HepG2 (cell line): ENCODE results near the gene FOSL2. TPM values are rescaled to one million over a fixed set of nuclear protein-coding genes. Genes with fewer than 3 reads are reported as not detected.

ENCODE experiments used
- ATAC-seq: fragments of 200-7000 bp; cut with Tn5 transposase; 3 replicates; pipeline ENCODE4 v1.9.1; 2020; ENCODE audit warnings: mild to moderate bottlenecking, moderate library complexity
- BruUV-seq: library from RNA; stranded (reverse); fragments of 400-500 nt; replicated peaks from 2 replicates; lab custom pipeline; 2021; lab: Mats Ljungman, UMichigan
- CTCF ChIA-PET: fragments of 300-600 bp; formaldehyde crosslinking; extraction: SDS; loops from one replicate; lab custom pipeline; 2021; ENCODE audit warnings: low total read pairs, inconsistent platforms, low intra/inter-chr PET ratio; lab: Yijun Ruan, JAX
- POLR2A ChIA-PET: fragments of 350-600 bp; sonication (Branson Sonifier 250); formaldehyde crosslinking; loops from one replicate; lab custom pipeline; 2020; ENCODE audit warnings: antibody characterized with exemption, inconsistent platforms; lab: Yijun Ruan, JAX
- DNase-seq: peaks from one replicate; pipeline ENCODE4 v3.0.0-alpha.2; 2015; ENCODE audit warnings: low spot score
- FAIRE-seq: peaks from 3 replicates; lab custom pipeline; 2011; peaks lifted over from hg19 to GRCh38; lab: Jason Lieb, UNC
- H2AFZ ChIP-seq: one replicate; pipeline ENCODE4 v1.6.1; 2011; ENCODE audit warnings: low read length, inconsistent platforms
- H3K27ac ChIP-seq: fragments of 300-600 bp; 3 replicates; pipeline ENCODE4 v1.8.0; 2011; ENCODE audit warnings: mixed run types, mild to moderate bottlenecking, mixed read lengths, low read length, inconsistent platforms; ENCODE audit not compliant: insufficient read depth; ENCODE audit errors: extremely low read length
- H3K27me3 ChIP-seq, 2 experiments: fragments of 200-600 bp in 1 of 2; 2 replicates in 1 of 2; 3 replicates in 1 of 2; pipeline versions ENCODE4 v1.6.0 to v1.8.0; 2011; ENCODE audit warnings: low read length in 2 of 2, mild to moderate bottlenecking in 2 of 2, moderate library complexity in 2 of 2, inconsistent platforms in 1 of 2; ENCODE audit not compliant: insufficient read depth in 2 of 2, control insufficient read depth in 1 of 2
- H3K36me3 ChIP-seq, 2 experiments: fragments of 200-600 bp in 1 of 2; replicated peaks in 1 of 2; 2 replicates in 1 of 2; 3 replicates in 1 of 2; pipeline versions ENCODE4 v1.5.1 to v1.8.0; 2011; ENCODE audit warnings: low read length in 2 of 2, inconsistent platforms in 1 of 2; ENCODE audit not compliant: insufficient read depth in 2 of 2, control insufficient read depth in 1 of 2
- H3K4me1 ChIP-seq: 2 replicates; pipeline ENCODE4 v1.5.1; 2012; ENCODE audit warnings: low read length, inconsistent platforms; ENCODE audit not compliant: insufficient read depth
- H3K4me2 ChIP-seq: 2 replicates; pipeline ENCODE4 v1.6.0; 2011; ENCODE audit warnings: low read depth, low read length, inconsistent platforms
- H3K4me3 ChIP-seq, 3 experiments: fragments of 200-600 bp in 1 of 3; sonication (generic), shearing (Covaris generic) in 1 of 3; replicated peaks in 1 of 3; 2 replicates each; pipeline ENCODE4 v1.5.1; 2011 to 2016; ENCODE audit warnings: low read length in 3 of 3, inconsistent platforms in 2 of 3, low read depth in 2 of 3, mild to moderate bottlenecking in 2 of 3, control low read depth in 1 of 3, mixed read lengths in 1 of 3; ENCODE audit not compliant: insufficient read depth in 1 of 3
- H3K79me2 ChIP-seq: one replicate; pipeline ENCODE4 v1.6.1; 2011; ENCODE audit warnings: low read length, inconsistent platforms; ENCODE audit not compliant: insufficient read depth
- H3K9ac ChIP-seq: 2 replicates; pipeline ENCODE4 v1.6.0; 2011; ENCODE audit warnings: mild to moderate bottlenecking, low read depth, low read length, inconsistent platforms; ENCODE audit not compliant: insufficient read depth
- H3K9me3 ChIP-seq: 2 replicates; pipeline ENCODE4 v1.5.1; 2012; ENCODE audit warnings: mild to moderate bottlenecking, low read length
- H4K20me1 ChIP-seq: 2 replicates; pipeline ENCODE4 v1.6.0; 2011; ENCODE audit warnings: inconsistent platforms, mild to moderate bottlenecking, low read length, moderate library complexity; ENCODE audit not compliant: insufficient read depth
- ADNP ChIP-seq: sonication (generic); formaldehyde crosslinking; IDR thresholded peaks from 2 replicates; pipeline ENCODE4 v1.4.0; 2020; ENCODE audit warnings: missing genetic modification reagents
- ARNTL ChIP-seq: sonication (generic); formaldehyde crosslinking; IDR thresholded peaks from 2 replicates; pipeline ENCODE4 v1.4.0; 2020; ENCODE audit warnings: mild to moderate bottlenecking, missing genetic modification reagents
- HNF4A ChIP-seq: sonication (generic); formaldehyde crosslinking; IDR thresholded peaks from 2 replicates; pipeline ENCODE4 v1.4.0; 2020; ENCODE audit warnings: missing genetic modification reagents
- IRX3 ChIP-seq: sonication (generic); formaldehyde crosslinking; IDR thresholded peaks from 2 replicates; pipeline ENCODE4 v1.8.1; 2023; ENCODE audit warnings: mild to moderate bottlenecking, low read depth, missing genetic modification reagents, borderline replicate concordance
- MTA1 ChIP-seq: sonication (generic); formaldehyde crosslinking; IDR thresholded peaks from 2 replicates; pipeline ENCODE4 v1.4.0; 2020; ENCODE audit warnings: missing genetic modification reagents, mild to moderate bottlenecking, borderline replicate concordance
- PLRG1 ChIP-seq: fragments of 450-650 bp; conservative IDR thresholded peaks from 2 replicates; pipeline ENCODE4 v1.6.1; 2016
- PRPF4 ChIP-seq: fragments of 200-400 bp; formaldehyde crosslinking; IDR thresholded peaks from 2 replicates; pipeline ENCODE4 v1.6.1; 2016; ENCODE audit warnings: low read length, low read depth; ENCODE audit not compliant: poor library complexity, severe bottlenecking
- SIN3A ChIP-seq: IDR thresholded peaks from 2 replicates; pipeline ENCODE4 v1.6.1; 2011; ENCODE audit warnings: low read depth, mild to moderate bottlenecking, control low read depth, low read length, borderline replicate concordance
- SMYD3 ChIP-seq: sonication (generic); formaldehyde crosslinking; IDR thresholded peaks from 2 replicates; pipeline ENCODE4 v1.8.1; 2023; ENCODE audit warnings: mild to moderate bottlenecking, missing genetic modification reagents
- STAT6 ChIP-seq: sonication (generic); formaldehyde crosslinking; IDR thresholded peaks from 2 replicates; pipeline ENCODE4 v1.4.0; 2020; ENCODE audit warnings: missing genetic modification reagents, mild to moderate bottlenecking, borderline replicate concordance
- ZBTB1 ChIP-seq: sonication (generic); formaldehyde crosslinking; IDR thresholded peaks from 2 replicates; pipeline ENCODE4 v1.4.0; 2020; ENCODE audit warnings: missing genetic modification reagents, borderline replicate concordance
- ZBTB37 ChIP-seq: sonication (generic); formaldehyde crosslinking; IDR thresholded peaks from 2 replicates; pipeline ENCODE4 v1.4.0; 2020; ENCODE audit warnings: mild to moderate bottlenecking, missing genetic modification reagents
- ZNF3 ChIP-seq: IDR thresholded peaks from 2 replicates; pipeline ENCODE4 v1.7.0; 2017; ENCODE audit warnings: inconsistent platforms
- ZNF773 ChIP-seq: sonication (generic); formaldehyde crosslinking; IDR thresholded peaks from 2 replicates; pipeline ENCODE4 v1.4.0; 2020; ENCODE audit warnings: missing genetic modification reagents, borderline replicate concordance
- ZNF776 ChIP-seq: sonication (generic); formaldehyde crosslinking; IDR thresholded peaks from 2 replicates; pipeline ENCODE4 v1.4.0; 2020; ENCODE audit warnings: mild to moderate bottlenecking, missing genetic modification reagents
- WGBS: methylation state at CpG from one replicate; pipeline ENCODE4 v1.1.6; 2017; ENCODE audit warnings: low lambda C conversion rate; 5-methylcytosine and 5-hydroxymethylcytosine counted together
- in situ Hi-C: cut with HindIII; loops from 2 replicates; pipeline ENCODE4 v1.10.0; 2017; ENCODE audit warnings: low pct_unique_long_range_greater_than_20kb; ENCODE audit not compliant: extremely low pct_ligation_motif_present
- intact Hi-C: fragments of 100-400 bp; cut with micrococcal nuclease; formaldehyde crosslinking; loops from one replicate; pipeline ENCODE4 v1.10.0; 2022; ENCODE audit not compliant: unreplicated experiment
- polyA plus RNA-seq, 8 experiments: library from polyadenylated mRNA; depleted of rRNA in 3 of 8; stranded (reverse) in 7 of 8; unstranded in 1 of 8; fragments of >200 nt; fragmentation: Illumina TruSeq in 4 of 8; extraction: Trizol in 4 of 8; gene quantifications; 2 replicates each; pipeline versions ENCODE4 v1.2.1 to v1.2.3, GENCODE V29; 2011 to 2016; ENCODE audit warnings: low read depth in 4 of 8, missing spikeins in 1 of 8, mixed read lengths in 1 of 8; ENCODE audit not compliant: insufficient read depth in 1 of 8
- total RNA-seq, 5 experiments: library from RNA; depleted of rRNA; stranded (reverse); fragments of >200 nt; fragmentation: Illumina TruSeq; extraction: Trizol; gene quantifications; 2 replicates each; pipeline ENCODE4 v1.2.3, GENCODE V29; 2016; ENCODE audit warnings: low read depth in 1 of 5
- TF ChIP-seq, protein P1 (sequence below): sonication (generic); formaldehyde crosslinking; IDR thresholded peaks from 2 replicates; pipeline ENCODE4 v1.4.0; 2020; ENCODE audit warnings: missing genetic modification reagents, borderline replicate concordance
- TF ChIP-seq, protein P2 (sequence below): sonication (generic); formaldehyde crosslinking; IDR thresholded peaks from 2 replicates; pipeline ENCODE4 v1.8.0; 2022; ENCODE audit warnings: missing genetic modification reagents, mild to moderate bottlenecking, moderate library complexity, borderline replicate concordance

Gene FOSL2
- total and polyA plus RNA-seq, 2 of the 13 experiments (the other 11 are each of a cell fraction or from before 2014, with no cell fraction given), result 3.4 to 18.1 TPM

GRCh38 chr2:28444956-28445355 lies 52.3 kb downstream of the FOSL2 start:
- in situ Hi-C loops, result no loop called here
- DNase-seq (no peak), ATAC-seq (no peak), FAIRE-seq (no peak)
- WGBS, result 28% methylated on average over 4 of the region's 4 CpGs
- Histone ChIP-seq H3K4me1 (no peaks in the 10 kb centered on the region), H3K36me3 (no peaks in the 10 kb centered on the region), H3K9me3 (no peaks in the 10 kb centered on the region), H3K4me2 (no peak overlapping the region), H2AFZ (no peak overlapping the region), H3K27me3 (peaks cover 0 to 22% of the 10 kb centered on the region in 2 experiments; a peak in 3 of 5 replicates), H3K27ac (no peak overlapping the region), H3K9ac (no peak overlapping the region), H3K79me2 (no peaks in the 10 kb centered on the region), H4K20me1 (no peaks in the 10 kb centered on the region), H3K4me3 (no peak overlapping the region)
- intact Hi-C loops, result no loop called here
- CTCF ChIA-PET, result no interaction called here
- POLR2A ChIA-PET, result no interaction called here
- BruUV-seq, result no TSS peak
- TF ChIP-seq, protein P1, sequence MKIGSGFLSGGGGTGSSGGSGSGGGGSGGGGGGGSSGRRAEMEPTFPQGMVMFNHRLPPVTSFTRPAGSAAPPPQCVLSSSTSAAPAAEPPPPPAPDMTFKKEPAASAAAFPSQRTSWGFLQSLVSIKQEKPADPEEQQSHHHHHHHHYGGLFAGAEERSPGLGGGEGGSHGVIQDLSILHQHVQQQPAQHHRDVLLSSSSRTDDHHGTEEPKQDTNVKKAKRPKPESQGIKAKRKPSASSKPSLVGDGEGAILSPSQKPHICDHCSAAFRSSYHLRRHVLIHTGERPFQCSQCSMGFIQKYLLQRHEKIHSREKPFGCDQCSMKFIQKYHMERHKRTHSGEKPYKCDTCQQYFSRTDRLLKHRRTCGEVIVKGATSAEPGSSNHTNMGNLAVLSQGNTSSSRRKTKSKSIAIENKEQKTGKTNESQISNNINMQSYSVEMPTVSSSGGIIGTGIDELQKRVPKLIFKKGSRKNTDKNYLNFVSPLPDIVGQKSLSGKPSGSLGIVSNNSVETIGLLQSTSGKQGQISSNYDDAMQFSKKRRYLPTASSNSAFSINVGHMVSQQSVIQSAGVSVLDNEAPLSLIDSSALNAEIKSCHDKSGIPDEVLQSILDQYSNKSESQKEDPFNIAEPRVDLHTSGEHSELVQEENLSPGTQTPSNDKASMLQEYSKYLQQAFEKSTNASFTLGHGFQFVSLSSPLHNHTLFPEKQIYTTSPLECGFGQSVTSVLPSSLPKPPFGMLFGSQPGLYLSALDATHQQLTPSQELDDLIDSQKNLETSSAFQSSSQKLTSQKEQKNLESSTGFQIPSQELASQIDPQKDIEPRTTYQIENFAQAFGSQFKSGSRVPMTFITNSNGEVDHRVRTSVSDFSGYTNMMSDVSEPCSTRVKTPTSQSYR (CRISPR knock-in tag), result no peak
- TF ChIP-seq SMYD3, result no peak
- no peak for TF ChIP-seq ZBTB1 (CRISPR knock-in tag)
- no peak for TF ChIP-seq PRPF4
- no peak for TF ChIP-seq ZNF773 (CRISPR knock-in tag)
- TF ChIP-seq ZNF776, result no peak
- TF ChIP-seq SIN3A, result no peak
- no peak for TF ChIP-seq STAT6 (CRISPR knock-in tag)
- no peak for TF ChIP-seq PLRG1
- no peak for TF ChIP-seq ZBTB37 (CRISPR knock-in tag)
- TF ChIP-seq ARNTL (CRISPR knock-in tag), result no peak
- TF ChIP-seq HNF4A, result no peak
- TF ChIP-seq ZNF3, result no peak
- TF ChIP-seq MTA1 (CRISPR knock-in tag), result no peak
- no peak for TF ChIP-seq IRX3 (CRISPR knock-in tag)
- TF ChIP-seq, protein P2, sequence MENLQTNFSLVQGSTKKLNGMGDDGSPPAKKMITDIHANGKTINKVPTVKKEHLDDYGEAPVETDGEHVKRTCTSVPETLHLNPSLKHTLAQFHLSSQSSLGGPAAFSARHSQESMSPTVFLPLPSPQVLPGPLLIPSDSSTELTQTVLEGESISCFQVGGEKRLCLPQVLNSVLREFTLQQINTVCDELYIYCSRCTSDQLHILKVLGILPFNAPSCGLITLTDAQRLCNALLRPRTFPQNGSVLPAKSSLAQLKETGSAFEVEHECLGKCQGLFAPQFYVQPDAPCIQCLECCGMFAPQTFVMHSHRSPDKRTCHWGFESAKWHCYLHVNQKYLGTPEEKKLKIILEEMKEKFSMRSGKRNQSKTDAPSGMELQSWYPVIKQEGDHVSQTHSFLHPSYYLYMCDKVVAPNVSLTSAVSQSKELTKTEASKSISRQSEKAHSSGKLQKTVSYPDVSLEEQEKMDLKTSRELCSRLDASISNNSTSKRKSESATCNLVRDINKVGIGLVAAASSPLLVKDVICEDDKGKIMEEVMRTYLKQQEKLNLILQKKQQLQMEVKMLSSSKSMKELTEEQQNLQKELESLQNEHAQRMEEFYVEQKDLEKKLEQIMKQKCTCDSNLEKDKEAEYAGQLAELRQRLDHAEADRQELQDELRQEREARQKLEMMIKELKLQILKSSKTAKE (CRISPR knock-in tag), result no peak
- TF ChIP-seq ADNP (CRISPR knock-in tag), result no peak
